ENCODE measurements around the gene PRR16. TPM values are rescaled to one million over a fixed set of nuclear protein-coding genes. Genes with fewer than 3 reads are reported as not detected.

Gene PRR16
- total RNA-seq, 2 experiments from 2014 or later = not detected

- POLR2A ChIA-PET = no interaction called here
- CTCF ChIA-PET = no interaction called here
- ATAC-seq (no peak), DNase-seq (no peak)
- no peaks in the 10 kb centered on the region for H3K27me3 Mint-ChIP-seq
- no peaks in the 10 kb centered on the region for H3K4me1 Mint-ChIP-seq (ENCODE audit: low read depth)
- TF ChIP-seq, protein P1, sequence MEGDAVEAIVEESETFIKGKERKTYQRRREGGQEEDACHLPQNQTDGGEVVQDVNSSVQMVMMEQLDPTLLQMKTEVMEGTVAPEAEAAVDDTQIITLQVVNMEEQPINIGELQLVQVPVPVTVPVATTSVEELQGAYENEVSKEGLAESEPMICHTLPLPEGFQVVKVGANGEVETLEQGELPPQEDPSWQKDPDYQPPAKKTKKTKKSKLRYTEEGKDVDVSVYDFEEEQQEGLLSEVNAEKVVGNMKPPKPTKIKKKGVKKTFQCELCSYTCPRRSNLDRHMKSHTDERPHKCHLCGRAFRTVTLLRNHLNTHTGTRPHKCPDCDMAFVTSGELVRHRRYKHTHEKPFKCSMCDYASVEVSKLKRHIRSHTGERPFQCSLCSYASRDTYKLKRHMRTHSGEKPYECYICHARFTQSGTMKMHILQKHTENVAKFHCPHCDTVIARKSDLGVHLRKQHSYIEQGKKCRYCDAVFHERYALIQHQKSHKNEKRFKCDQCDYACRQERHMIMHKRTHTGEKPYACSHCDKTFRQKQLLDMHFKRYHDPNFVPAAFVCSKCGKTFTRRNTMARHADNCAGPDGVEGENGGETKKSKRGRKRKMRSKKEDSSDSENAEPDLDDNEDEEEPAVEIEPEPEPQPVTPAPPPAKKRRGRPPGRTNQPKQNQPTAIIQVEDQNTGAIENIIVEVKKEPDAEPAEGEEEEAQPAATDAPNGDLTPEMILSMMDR (IDR thresholded peaks at IDR 0.05) = no peak
- H3K36me3 Mint-ChIP-seq (ENCODE audit: low read depth) = no peaks in the 10 kb centered on the region
- no peak overlapping the region for H3K4me3 Mint-ChIP-seq
- H3K27ac Mint-ChIP-seq = no peak overlapping the region
- intact Hi-C loops (cut with micrococcal nuclease) = no loop called here
- H3K9me3 Mint-ChIP-seq = no peaks in the 10 kb centered on the region
Measured at GRCh38 chr5:120479066-120479465, 15.0 kb downstream of the PRR16 start.

GRCh38 chr5:120499876-120500563 lies 35.9 kb downstream of the PRR16 start:
- Mint-ChIP-seq H3K4me3 (no peak overlapping the region), H3K27me3 (no peaks in the 10 kb centered on the region), H3K36me3 (ENCODE audit: low read depth) (no peaks in the 10 kb centered on the region), H3K27ac (no peak overlapping the region), H3K9me3 (no peaks in the 10 kb centered on the region), H3K4me1 (ENCODE audit: low read depth) (no peaks in the 10 kb centered on the region)
- ATAC-seq (no peak), DNase-seq (no peak)
- TF ChIP-seq, protein P1 (IDR thresholded peaks at IDR 0.05) = no peak
- ChIA-PET POLR2A (no interaction called here), CTCF (no interaction called here)
- intact Hi-C loops (cut with micrococcal nuclease) = no loop called here

GRCh38 chr5:120502531-120502930 lies 38.4 kb downstream of the PRR16 start:
- TF ChIP-seq, protein P1 (IDR thresholded peaks at IDR 0.05) = no peak
- ATAC-seq (no peak), DNase-seq (no peak)
- CTCF ChIA-PET = no interaction called here
- POLR2A ChIA-PET = no interaction called here
- Mint-ChIP-seq H3K4me3 (no peak overlapping the region), H3K27me3 (no peaks in the 10 kb centered on the region), H3K4me1 (ENCODE audit: low read depth) (no peaks in the 10 kb centered on the region), H3K9me3 (no peaks in the 10 kb centered on the region), H3K27ac (no peak overlapping the region), H3K36me3 (ENCODE audit: low read depth) (no peaks in the 10 kb centered on the region)
- intact Hi-C loops (cut with micrococcal nuclease) = no loop called here

GRCh38 chr5:120503341-120503740 lies 39.2 kb downstream of the PRR16 start:
- Mint-ChIP-seq H3K36me3 (ENCODE audit: low read depth) (no peaks in the 10 kb centered on the region), H3K27ac (no peak overlapping the region), H3K4me3 (no peak overlapping the region), H3K4me1 (ENCODE audit: low read depth) (no peaks in the 10 kb centered on the region), H3K9me3 (no peaks in the 10 kb centered on the region), H3K27me3 (no peaks in the 10 kb centered on the region)
- ChIA-PET POLR2A (no interaction called here), CTCF (no interaction called here)
- ATAC-seq = no peak
- DNase-seq = no peak
- intact Hi-C loops (cut with micrococcal nuclease) = no loop called here
- TF ChIP-seq, protein P1 (IDR thresholded peaks at IDR 0.05) = no peak

- Mint-ChIP-seq H3K36me3 (ENCODE audit: low read depth) (no peaks in the 10 kb centered on the region), H3K27me3 (no peaks in the 10 kb centered on the region), H3K27ac (no peak overlapping the region), H3K9me3 (no peaks in the 10 kb centered on the region), H3K4me1 (ENCODE audit: low read depth) (no peaks in the 10 kb centered on the region), H3K4me3 (no peak overlapping the region)
- ChIA-PET CTCF (no interaction called here), POLR2A (no interaction called here)
- DNase-seq (no peak), ATAC-seq (no peak)
- TF ChIP-seq, protein P1 (IDR thresholded peaks at IDR 0.05) = no peak
- intact Hi-C loops (cut with micrococcal nuclease) = no loop called here
Measured at GRCh38 chr5:120504057-120504456, 40.0 kb downstream of the PRR16 start.
